ENCODE data around the gene IL1R1.

IL1R1 gene

DNA sequence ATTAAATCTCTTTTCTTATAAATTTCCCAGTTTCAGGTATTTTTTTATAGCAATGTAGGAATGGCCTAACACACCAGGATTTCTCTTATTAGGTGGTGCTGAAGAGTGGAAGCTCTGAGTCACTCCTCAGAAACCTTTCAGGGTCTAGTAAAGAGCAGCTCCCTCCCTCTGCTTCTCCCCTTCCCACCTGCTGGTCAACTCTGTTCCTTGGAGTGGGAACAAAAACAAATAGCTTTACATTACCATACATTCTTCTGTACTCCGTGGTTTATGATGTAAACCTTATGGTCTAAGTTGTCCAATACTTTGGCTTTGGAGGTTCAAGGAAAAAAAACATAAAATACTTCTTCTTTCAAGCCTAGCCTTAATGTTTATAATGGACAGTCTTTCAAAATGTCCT lies 2.7 kb upstream of the IL1R1 start:
- no peak overlapping the region for H3K27ac ChIP-seq (ENCODE audit: low read depth, low read length, poor library complexity, severe bottlenecking)
- no peaks in the 10 kb centered on the region for H4K20me1 ChIP-seq (ENCODE audit: insufficient read depth, low read length)
- H2AFZ ChIP-seq (ENCODE audit: low read length), result no peak overlapping the region
- no peak overlapping the region for H3K9ac ChIP-seq (ENCODE audit: low read length)
- H3K9me3 ChIP-seq (ENCODE audit: low read length), result no peaks in the 10 kb centered on the region
- no peak overlapping the region for H3K4me2 ChIP-seq (ENCODE audit: low read length)
- no peaks in the 10 kb centered on the region for H3K9me2 ChIP-seq (ENCODE audit: low read depth, low read length)
- no peak for TF ChIP-seq CTCF (IDR thresholded peaks at IDR 0.05; ENCODE audit: low read length)
- no peaks in the 10 kb centered on the region for H3K36me3 ChIP-seq (ENCODE audit: insufficient read depth, low read length)
- no peaks in the 10 kb centered on the region for H3K4me1 ChIP-seq (ENCODE audit: insufficient read depth, low read length, severe bottlenecking)
- H3K27me3 ChIP-seq (ENCODE audit: insufficient read depth, low read length), result no peaks in the 10 kb centered on the region
- no peaks in the 10 kb centered on the region for H3F3A ChIP-seq (ENCODE audit: insufficient read depth, low read length)
- no peaks in the 10 kb centered on the region for H3K79me2 ChIP-seq (ENCODE audit: insufficient read depth, low read length)
- H3K4me3 ChIP-seq (ENCODE audit: low read depth, low read length, poor library complexity, severe bottlenecking), result no peak overlapping the region

DNA sequence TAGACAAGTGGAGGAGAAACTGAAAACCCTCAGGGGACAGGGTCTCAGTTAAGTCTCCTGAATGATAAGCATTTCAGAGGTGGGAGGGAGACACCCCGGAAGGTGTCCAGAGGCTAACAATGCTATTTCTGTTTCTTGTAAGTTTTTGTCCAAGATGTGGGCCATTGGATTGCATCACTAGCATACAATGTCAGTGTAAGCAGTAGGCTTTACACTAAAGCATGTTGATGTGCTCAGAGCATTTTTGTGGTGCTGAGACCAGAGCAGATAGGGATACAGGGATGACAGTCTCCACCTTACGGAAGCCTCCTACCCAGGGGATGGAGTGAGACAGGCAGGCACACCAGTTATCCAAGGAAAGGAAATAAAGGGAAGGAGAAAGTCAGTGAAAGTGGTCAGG lies 2.2 kb upstream of the IL1R1 start:
- Histone ChIP-seq H3K27ac (ENCODE audit: low read depth, low read length, poor library complexity, severe bottlenecking) (no peak overlapping the region), H3K36me3 (ENCODE audit: insufficient read depth, low read length) (no peaks in the 10 kb centered on the region), H3K79me2 (ENCODE audit: insufficient read depth, low read length) (no peaks in the 10 kb centered on the region), H3K9me2 (ENCODE audit: low read depth, low read length) (no peaks in the 10 kb centered on the region), H2AFZ (ENCODE audit: low read length) (no peak overlapping the region), H3K4me1 (ENCODE audit: insufficient read depth, low read length, severe bottlenecking) (no peaks in the 10 kb centered on the region), H3K9me3 (ENCODE audit: low read length) (no peaks in the 10 kb centered on the region), H3K27me3 (ENCODE audit: insufficient read depth, low read length) (no peaks in the 10 kb centered on the region), H4K20me1 (ENCODE audit: insufficient read depth, low read length) (no peaks in the 10 kb centered on the region), H3K4me3 (ENCODE audit: low read depth, low read length, poor library complexity, severe bottlenecking) (no peak overlapping the region), H3K4me2 (ENCODE audit: low read length) (no peak overlapping the region), H3F3A (ENCODE audit: insufficient read depth, low read length) (no peaks in the 10 kb centered on the region), H3K9ac (ENCODE audit: low read length) (no peak overlapping the region)
- TF ChIP-seq CTCF (IDR thresholded peaks at IDR 0.05; ENCODE audit: low read length) (no peak), EZH2 (IDR thresholded peaks at IDR 0.05; ENCODE audit: borderline replicate concordance, low read length) (no peak)

- H3K27me3 ChIP-seq (ENCODE audit: insufficient read depth, low read length), result no peaks in the 10 kb centered on the region
- H3K9ac ChIP-seq (ENCODE audit: low read length), result no peak overlapping the region
- no peaks in the 10 kb centered on the region for H3F3A ChIP-seq (ENCODE audit: insufficient read depth, low read length)
- H3K9me3 ChIP-seq (ENCODE audit: low read length), result no peaks in the 10 kb centered on the region
- no peak overlapping the region for H3K27ac ChIP-seq (ENCODE audit: low read depth, low read length, poor library complexity, severe bottlenecking)
- no peaks in the 10 kb centered on the region for H3K36me3 ChIP-seq (ENCODE audit: insufficient read depth, low read length)
- no peaks in the 10 kb centered on the region for H3K9me2 ChIP-seq (ENCODE audit: low read depth, low read length)
- H3K4me1 ChIP-seq (ENCODE audit: insufficient read depth, low read length, severe bottlenecking), result no peaks in the 10 kb centered on the region
- H4K20me1 ChIP-seq (ENCODE audit: insufficient read depth, low read length), result no peaks in the 10 kb centered on the region
- H2AFZ ChIP-seq (ENCODE audit: low read length), result no peak overlapping the region
- TF ChIP-seq CTCF (IDR thresholded peaks at IDR 0.05; ENCODE audit: low read length) (no peak), EZH2 (IDR thresholded peaks at IDR 0.05; ENCODE audit: borderline replicate concordance, low read length) (no peak)
- H3K4me3 ChIP-seq (ENCODE audit: low read depth, low read length, poor library complexity, severe bottlenecking), result no peak overlapping the region
- H3K4me2 ChIP-seq (ENCODE audit: low read length), result no peak overlapping the region
- no peaks in the 10 kb centered on the region for H3K79me2 ChIP-seq (ENCODE audit: insufficient read depth, low read length)
Observed at GRCh38 chr2:102141011-102141943, 1.3 kb upstream of the IL1R1 start.

Data from OCI-LY1 (cell line).